GM13977 (cell line): Measurements from ENCODE around the gene MPZL2.

ENCODE experiments used
- DNase-seq: peaks from one replicate; pipeline ENCODE4 v3.0.0; 2012; ENCODE audit warnings: low spot score
- CTCF ChIP-seq: IDR thresholded peaks from 2 replicates; pipeline ENCODE4 v1.5.1; 2012; ENCODE audit warnings: mild to moderate bottlenecking, control low read depth; ENCODE audit not compliant: insufficient read depth; ENCODE audit errors: extremely low read depth, missing control alignments
- in situ Hi-C: fragments of 300-500 bp; cut with MboI; formaldehyde crosslinking; loops from one replicate; pipeline ENCODE4 v1.12.0; 2022; ENCODE audit warnings: low sequenced_read_pairs, low pct_unique_long_range_greater_than_20kb, mixed read lengths, inconsistent platforms; ENCODE audit not compliant: unreplicated experiment

The MPZL2 gene

GRCh38 chr11:118306556-118306955, 42.5 kb upstream of the MPZL2 start:
- no peak for TF ChIP-seq CTCF
- no peak for DNase-seq
- in situ Hi-C loops = no loop called here

- DNase-seq = no peak
- no peak for TF ChIP-seq CTCF
- in situ Hi-C loops = no loop called here
Observed at GRCh38 chr11:118305726-118306125, 41.6 kb upstream of the MPZL2 start.

GRCh38 chr11:118304568-118305248, 40.6 kb upstream of the MPZL2 start, which contains the start of gene CD3E:
CD3E (plus strand) TSS chr11:118304730; CDS start chr11:118304953, 223 bp downstream.
- no peak for DNase-seq
- no peak for TF ChIP-seq CTCF
- in situ Hi-C loops = no loop called here

- no peak for DNase-seq
- no peak for TF ChIP-seq CTCF
- in situ Hi-C loops = no loop called here
Observed at GRCh38 chr11:118304227-118304567, 40.1 kb upstream of the MPZL2 start.

GRCh38 chr11:118301600-118302195, 37.6 kb upstream of the MPZL2 start:
- in situ Hi-C loops = no loop called here
- TF ChIP-seq CTCF = no peak
- DNase-seq = no peak

GRCh38 chr11:118295815-118296454, 31.8 kb upstream of the MPZL2 start:
- DNase-seq = peak; percentile 25
- in situ Hi-C loops = no loop called here
- peak; percentile 70 for TF ChIP-seq CTCF
